ENCODE results near the gene C5orf15.

- TF ChIP-seq, protein P1, sequence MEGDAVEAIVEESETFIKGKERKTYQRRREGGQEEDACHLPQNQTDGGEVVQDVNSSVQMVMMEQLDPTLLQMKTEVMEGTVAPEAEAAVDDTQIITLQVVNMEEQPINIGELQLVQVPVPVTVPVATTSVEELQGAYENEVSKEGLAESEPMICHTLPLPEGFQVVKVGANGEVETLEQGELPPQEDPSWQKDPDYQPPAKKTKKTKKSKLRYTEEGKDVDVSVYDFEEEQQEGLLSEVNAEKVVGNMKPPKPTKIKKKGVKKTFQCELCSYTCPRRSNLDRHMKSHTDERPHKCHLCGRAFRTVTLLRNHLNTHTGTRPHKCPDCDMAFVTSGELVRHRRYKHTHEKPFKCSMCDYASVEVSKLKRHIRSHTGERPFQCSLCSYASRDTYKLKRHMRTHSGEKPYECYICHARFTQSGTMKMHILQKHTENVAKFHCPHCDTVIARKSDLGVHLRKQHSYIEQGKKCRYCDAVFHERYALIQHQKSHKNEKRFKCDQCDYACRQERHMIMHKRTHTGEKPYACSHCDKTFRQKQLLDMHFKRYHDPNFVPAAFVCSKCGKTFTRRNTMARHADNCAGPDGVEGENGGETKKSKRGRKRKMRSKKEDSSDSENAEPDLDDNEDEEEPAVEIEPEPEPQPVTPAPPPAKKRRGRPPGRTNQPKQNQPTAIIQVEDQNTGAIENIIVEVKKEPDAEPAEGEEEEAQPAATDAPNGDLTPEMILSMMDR (conservative IDR thresholded peaks at IDR 0.05), result no peak
- no peak for TF ChIP-seq ZFX (IDR thresholded peaks at IDR 0.05)
Observed at GRCh38 chr5:133935667-133935940, 32.8 kb downstream of the C5orf15 start.
